Endothelial cell of hepatic sinusoid (primary cell): Measurements from ENCODE around the gene AGPAT2.

Source experiments
- in situ Hi-C: cut with HindIII; loops from 2 replicates; pipeline ENCODE4 v1.10.0; 2017; ENCODE audit warnings: low sequenced_read_pairs

AGPAT2 gene

GRCh38 chr9:136665111-136665703, 22.1 kb downstream of the AGPAT2 start:
- in situ Hi-C loops: no loop called here

GRCh38 chr9:136664000-136664915, 23.0 kb downstream of the AGPAT2 start:
- in situ Hi-C loops: no loop called here

- in situ Hi-C loops: no loop called here
Observed at GRCh38 chr9:136662656-136663581, 24.3 kb downstream of the AGPAT2 start, which contains the start of gene EGFL7. TSS of gene EGFL7 (plus strand) at chr9:136662916. CDS start at chr9:136668283, 5,367 bp downstream.

DNA sequence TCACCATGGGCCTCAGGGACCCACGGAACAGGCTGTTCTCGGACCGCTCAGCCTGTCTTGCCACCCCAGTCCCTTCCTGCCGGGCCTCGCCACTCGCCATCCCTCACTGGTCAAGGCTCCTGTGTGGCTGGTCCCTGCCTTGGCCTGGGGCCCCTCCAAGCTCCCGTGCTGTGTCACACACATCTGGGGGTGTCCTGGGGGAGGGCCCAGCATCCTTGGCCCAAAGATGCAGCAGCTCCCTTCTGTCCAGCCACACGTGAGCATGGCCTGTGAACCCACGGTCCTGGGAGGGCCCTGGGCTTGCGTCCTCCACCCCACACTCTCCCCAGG, 25.0 kb downstream of the AGPAT2 start:
- in situ Hi-C loops: no loop called here

GRCh38 chr9:136661641-136662325, 25.5 kb downstream of the AGPAT2 start:
- in situ Hi-C loops: no loop called here

- in situ Hi-C loops: no loop called here
Observed at GRCh38 chr9:136660971-136661550, 26.2 kb downstream of the AGPAT2 start.

DNA sequence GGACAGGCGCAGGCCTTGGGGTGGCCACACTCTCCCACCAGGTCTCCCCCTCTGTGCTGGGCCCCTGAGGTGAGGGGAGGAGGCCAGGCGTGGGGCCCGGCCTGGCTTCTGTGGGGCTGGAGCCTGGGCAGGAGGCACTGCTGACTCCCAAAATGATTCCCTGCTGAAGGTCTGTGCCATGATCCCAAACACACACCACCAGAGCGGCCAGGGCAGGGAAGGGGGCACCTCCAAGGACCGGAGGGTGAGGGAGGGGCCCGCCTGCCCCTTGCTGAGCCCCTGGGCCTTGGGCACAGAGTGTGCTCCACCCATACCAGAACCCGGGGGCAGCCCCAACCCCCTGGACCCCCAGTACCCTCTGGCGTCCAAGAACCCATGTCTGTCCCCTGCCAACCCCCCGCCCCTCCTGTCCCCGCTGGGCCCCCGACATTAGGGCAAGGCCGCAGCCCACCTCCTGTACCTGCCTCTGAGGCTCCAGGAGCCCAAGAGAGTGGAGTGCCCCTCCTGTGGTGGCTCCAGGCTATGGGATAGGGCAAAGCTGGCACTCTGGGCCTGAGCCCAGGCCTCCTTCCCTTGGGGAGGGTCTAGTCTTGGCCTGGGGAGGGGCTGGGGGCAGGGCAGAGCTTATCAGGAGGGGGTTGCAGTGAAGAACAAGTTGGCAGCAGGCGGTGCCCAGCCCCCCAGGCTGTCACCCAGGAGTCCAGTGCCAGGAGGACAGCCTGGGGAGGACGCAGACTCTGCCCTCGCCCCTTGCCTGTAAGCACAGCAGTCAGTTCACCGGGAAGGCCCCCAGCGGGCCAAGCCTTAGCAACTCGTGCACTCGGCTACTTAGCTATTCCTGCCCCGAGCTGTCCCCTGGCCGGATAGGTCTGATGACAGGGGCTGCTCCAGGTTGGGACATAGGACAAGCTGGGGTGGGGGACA, 27.1 kb downstream of the AGPAT2 start:
- in situ Hi-C loops: loop anchor here (5.0 kb wide), 1 partner anchor 52 kb away; the partner anchor contains the start of gene DIPK1B

DNA sequence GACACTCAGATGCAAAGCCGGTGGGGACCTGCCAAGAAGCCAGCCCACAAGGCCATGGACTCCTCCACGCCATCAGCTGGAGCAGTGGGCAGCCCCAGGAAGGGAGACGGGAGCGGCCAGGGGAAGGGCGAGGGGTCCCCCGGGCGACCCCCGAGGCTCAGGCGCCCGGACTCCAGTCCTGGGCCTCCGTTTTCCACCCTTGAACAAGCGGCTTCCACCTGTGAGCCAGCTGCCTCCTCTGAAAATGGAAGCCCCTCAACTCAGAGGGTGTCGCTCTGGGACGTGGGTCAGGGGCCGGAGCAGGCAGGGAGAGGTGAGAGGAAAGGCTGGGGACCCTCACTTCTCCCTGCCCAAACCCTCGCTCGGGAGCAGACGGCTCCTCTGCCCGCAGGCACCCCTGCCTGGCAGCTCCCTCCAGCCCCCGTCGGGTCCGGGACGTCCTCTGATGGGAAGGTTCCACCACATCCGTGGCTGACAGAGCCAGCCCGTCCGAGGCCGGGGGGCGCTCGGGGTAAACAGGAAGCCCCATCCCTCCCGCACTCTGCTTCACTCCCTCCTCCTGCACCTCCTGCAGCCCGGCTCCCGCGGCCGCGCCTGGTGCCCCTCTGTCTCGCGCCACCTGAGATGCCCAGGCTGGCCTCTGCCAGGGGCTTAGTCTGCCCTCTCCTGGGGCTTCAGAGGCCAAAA, 28.3 kb downstream of the AGPAT2 start:
- in situ Hi-C loops: loop anchor here (5.0 kb wide), 1 partner anchor 53 kb away; the partner anchor contains the start of gene DIPK1B

GRCh38 chr9:136657974-136658848, 29.0 kb downstream of the AGPAT2 start:
- in situ Hi-C loops: loop anchor here (5.0 kb wide), 1 partner anchor 54 kb away; the partner anchor contains the start of gene DIPK1B

- in situ Hi-C loops: loop anchor here (5.0 kb wide), 1 partner anchor 55 kb away; the partner anchor contains the start of gene DIPK1B
Observed at GRCh38 chr9:136656795-136657611, 30.3 kb downstream of the AGPAT2 start.

GRCh38 chr9:136656183-136656738, 31.0 kb downstream of the AGPAT2 start:
- in situ Hi-C loops: loop anchor here (5.0 kb wide), 1 partner anchor 56 kb away; the partner anchor contains the start of gene DIPK1B

DNA sequence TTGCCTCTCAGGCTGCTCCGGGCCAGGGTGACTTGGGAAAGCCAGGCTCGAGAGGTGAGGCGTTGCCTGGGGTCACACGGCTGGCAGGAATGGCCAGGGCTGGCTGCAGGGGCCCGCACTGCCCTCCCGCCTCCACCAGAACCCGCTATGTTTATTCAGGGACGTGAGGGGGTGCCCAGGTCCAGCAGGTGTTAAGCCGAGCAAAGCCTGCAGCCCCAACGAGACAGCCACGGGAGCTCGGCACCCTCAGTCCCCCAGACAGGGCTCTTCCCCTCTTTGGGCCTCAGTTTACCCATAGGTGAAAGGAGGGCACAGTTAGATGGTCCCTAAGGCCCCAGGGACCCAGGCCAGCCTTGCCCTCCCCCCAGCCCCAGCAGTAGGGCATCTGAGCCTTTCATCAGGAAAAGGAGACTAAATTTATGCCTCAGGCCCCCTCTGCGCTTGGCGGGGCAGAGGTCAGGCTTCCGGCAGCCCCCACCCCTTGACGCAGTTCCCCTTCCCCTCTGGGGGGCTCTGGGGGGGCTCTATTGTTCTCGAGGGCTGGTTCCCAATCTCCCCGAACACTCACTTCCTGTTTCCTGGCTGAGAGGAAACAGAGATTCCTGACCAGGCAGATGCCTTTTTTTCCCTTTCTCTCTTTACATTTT, 31.6 kb downstream of the AGPAT2 start:
- in situ Hi-C loops: loop anchor here (5.0 kb wide), 1 partner anchor 57 kb away; the partner anchor contains the start of gene DIPK1B

- in situ Hi-C loops: loop anchor here (5.0 kb wide), 1 partner anchor 57 kb away; the partner anchor contains the start of gene DIPK1B
Observed at GRCh38 chr9:136654820-136655535, 32.3 kb downstream of the AGPAT2 start.

- in situ Hi-C loops: no loop called here
Observed at GRCh38 chr9:136653323-136654079, 33.8 kb downstream of the AGPAT2 start.
